ENCODE data around the gene FER1L5.

Gene FER1L5

DNA sequence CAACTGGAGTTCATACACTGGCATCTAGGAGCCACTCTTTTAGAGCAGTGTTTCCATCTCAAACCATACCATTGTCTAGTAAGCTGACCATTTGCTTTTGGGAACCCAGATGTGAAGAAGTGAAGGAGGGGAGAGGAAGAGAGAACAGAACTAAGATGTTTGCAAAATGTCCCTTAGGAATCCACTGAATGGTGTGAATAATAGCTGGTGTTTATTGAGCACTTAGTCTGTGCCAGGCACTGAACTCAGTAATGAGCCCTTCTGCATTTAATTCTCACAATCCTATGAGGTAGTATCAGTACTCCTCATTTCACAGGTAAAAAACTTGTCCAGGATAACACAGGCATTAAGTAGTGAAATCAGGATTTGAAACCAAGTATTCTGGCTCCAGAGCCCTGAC is 73.8 kb downstream of the FER1L5 start:
- Histone ChIP-seq H3K79me2 (ENCODE audit: insufficient read depth, low read length) (no peaks in the 10 kb centered on the region), H3F3A (ENCODE audit: low read depth) (no peaks in the 10 kb centered on the region), H3K4me2 (ENCODE audit: low read depth, low read length, poor library complexity, severe bottlenecking) (no peak overlapping the region), H3K9me3 (ENCODE audit: insufficient read depth, low read depth, low read length) (no peaks in the 10 kb centered on the region), H3K9ac (ENCODE audit: low read depth, low read length, poor library complexity, severe bottlenecking) (no peak overlapping the region), H3K4me3 (ENCODE audit: low read length, poor library complexity, severe bottlenecking) (no peak overlapping the region), H3K27me3 (ENCODE audit: insufficient read depth, low read length, poor library complexity, severe bottlenecking) (no peaks in the 10 kb centered on the region), H3K36me3 (ENCODE audit: insufficient read depth, low read length) (peaks cover 6% of the 10 kb centered on the region; the same call in 1 of the 2 replicates), H3K4me1 (ENCODE audit: insufficient read depth, low read length, poor library complexity, severe bottlenecking) (no peaks in the 10 kb centered on the region), H3K9me2 (replicated peaks; ENCODE audit: low read depth, low read length) (no peaks in the 10 kb centered on the region), H4K20me1 (ENCODE audit: insufficient read depth, low read length, poor library complexity, severe bottlenecking) (no peaks in the 10 kb centered on the region), H2AFZ (ENCODE audit: low read length) (no peak overlapping the region)
- TF ChIP-seq EZH2phosphoT487 (IDR thresholded peaks at IDR 0.05; ENCODE audit: borderline replicate concordance), result no peak
- TF ChIP-seq, protein P1, sequence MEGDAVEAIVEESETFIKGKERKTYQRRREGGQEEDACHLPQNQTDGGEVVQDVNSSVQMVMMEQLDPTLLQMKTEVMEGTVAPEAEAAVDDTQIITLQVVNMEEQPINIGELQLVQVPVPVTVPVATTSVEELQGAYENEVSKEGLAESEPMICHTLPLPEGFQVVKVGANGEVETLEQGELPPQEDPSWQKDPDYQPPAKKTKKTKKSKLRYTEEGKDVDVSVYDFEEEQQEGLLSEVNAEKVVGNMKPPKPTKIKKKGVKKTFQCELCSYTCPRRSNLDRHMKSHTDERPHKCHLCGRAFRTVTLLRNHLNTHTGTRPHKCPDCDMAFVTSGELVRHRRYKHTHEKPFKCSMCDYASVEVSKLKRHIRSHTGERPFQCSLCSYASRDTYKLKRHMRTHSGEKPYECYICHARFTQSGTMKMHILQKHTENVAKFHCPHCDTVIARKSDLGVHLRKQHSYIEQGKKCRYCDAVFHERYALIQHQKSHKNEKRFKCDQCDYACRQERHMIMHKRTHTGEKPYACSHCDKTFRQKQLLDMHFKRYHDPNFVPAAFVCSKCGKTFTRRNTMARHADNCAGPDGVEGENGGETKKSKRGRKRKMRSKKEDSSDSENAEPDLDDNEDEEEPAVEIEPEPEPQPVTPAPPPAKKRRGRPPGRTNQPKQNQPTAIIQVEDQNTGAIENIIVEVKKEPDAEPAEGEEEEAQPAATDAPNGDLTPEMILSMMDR (conservative IDR thresholded peaks at IDR 0.05; ENCODE audit: low read length), result no peak

DNA sequence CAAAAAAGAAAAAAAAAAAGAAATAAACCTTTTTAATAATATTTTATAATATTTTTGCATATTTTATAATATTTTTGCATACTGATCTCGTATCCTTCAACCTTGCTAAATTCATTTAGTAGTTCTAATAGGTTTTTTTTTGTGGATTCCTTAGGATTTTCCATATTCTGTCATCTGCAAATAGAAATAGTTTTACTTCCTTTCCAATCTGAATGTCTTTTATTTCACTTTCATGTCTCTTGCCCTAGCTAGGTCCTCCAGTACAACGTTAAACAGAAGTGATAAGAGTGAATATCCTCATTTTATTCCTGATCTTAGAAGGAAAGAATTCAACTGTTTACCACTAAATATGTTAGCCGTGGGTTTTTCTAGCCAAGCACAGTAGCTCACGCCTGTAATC is 83.6 kb downstream of the FER1L5 start:
- H3K4me2 ChIP-seq (ENCODE audit: low read depth, low read length, poor library complexity, severe bottlenecking), result no peak overlapping the region
- no peak overlapping the region for H3K9ac ChIP-seq (ENCODE audit: low read depth, low read length, poor library complexity, severe bottlenecking)
- H3K9me2 ChIP-seq (replicated peaks; ENCODE audit: low read depth, low read length), result no peaks in the 10 kb centered on the region
- no peaks in the 10 kb centered on the region for H3K79me2 ChIP-seq (ENCODE audit: insufficient read depth, low read length)
- no peak overlapping the region for H3K4me3 ChIP-seq (ENCODE audit: low read length, poor library complexity, severe bottlenecking)
- peaks cover 18% of the 10 kb centered on the region; the same call in 1 of the 2 replicates for H3K36me3 ChIP-seq (ENCODE audit: insufficient read depth, low read length)
- H4K20me1 ChIP-seq (ENCODE audit: insufficient read depth, low read length, poor library complexity, severe bottlenecking), result no peaks in the 10 kb centered on the region
- no peaks in the 10 kb centered on the region for H3F3A ChIP-seq (ENCODE audit: low read depth)
- H3K4me1 ChIP-seq (ENCODE audit: insufficient read depth, low read length, poor library complexity, severe bottlenecking), result no peaks in the 10 kb centered on the region
- TF ChIP-seq, protein P1 (conservative IDR thresholded peaks at IDR 0.05; ENCODE audit: low read length), result no peak
- TF ChIP-seq EZH2phosphoT487 (IDR thresholded peaks at IDR 0.05; ENCODE audit: borderline replicate concordance), result no peak
- no peaks in the 10 kb centered on the region for H3K27me3 ChIP-seq (ENCODE audit: insufficient read depth, low read length, poor library complexity, severe bottlenecking)
- H2AFZ ChIP-seq (ENCODE audit: low read length), result no peak overlapping the region
- no peaks in the 10 kb centered on the region for H3K9me3 ChIP-seq (ENCODE audit: insufficient read depth, low read depth, low read length)

DNA sequence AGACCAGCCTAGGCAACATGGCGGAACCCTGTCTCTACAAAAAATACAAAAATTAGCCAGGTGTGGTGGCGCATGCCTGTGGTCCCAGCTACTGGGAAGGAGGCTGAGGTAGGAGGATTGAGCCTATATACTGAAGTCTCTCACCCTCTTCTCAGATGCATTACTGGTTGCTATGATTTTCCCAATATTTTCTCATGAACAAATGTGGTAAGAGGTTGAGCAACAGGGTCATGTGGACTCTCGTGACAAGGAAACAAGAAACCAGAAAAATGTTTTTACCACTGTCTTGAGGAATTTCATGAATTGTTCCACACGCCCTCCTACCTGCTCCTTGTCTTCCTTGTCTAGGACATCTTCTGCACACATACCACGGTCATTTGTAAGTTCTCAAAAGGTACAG is 84.9 kb downstream of the FER1L5 start:
- no peaks in the 10 kb centered on the region for H3F3A ChIP-seq (ENCODE audit: low read depth)
- H3K36me3 ChIP-seq (ENCODE audit: insufficient read depth, low read length), result peaks cover 18% of the 10 kb centered on the region; the same call in 1 of the 2 replicates

More for the DNA sequence above, 84.9 kb downstream of the FER1L5 start:
- no peaks in the 10 kb centered on the region for H3K4me1 ChIP-seq (ENCODE audit: insufficient read depth, low read length, poor library complexity, severe bottlenecking)
- H2AFZ ChIP-seq (ENCODE audit: low read length), result no peak overlapping the region
- H4K20me1 ChIP-seq (ENCODE audit: insufficient read depth, low read length, poor library complexity, severe bottlenecking), result no peaks in the 10 kb centered on the region
- H3K9ac ChIP-seq (ENCODE audit: low read depth, low read length, poor library complexity, severe bottlenecking), result no peak overlapping the region
- TF ChIP-seq, protein P1 (conservative IDR thresholded peaks at IDR 0.05; ENCODE audit: low read length), result no peak
- TF ChIP-seq EZH2phosphoT487 (IDR thresholded peaks at IDR 0.05; ENCODE audit: borderline replicate concordance), result no peak
- no peaks in the 10 kb centered on the region for H3K9me2 ChIP-seq (replicated peaks; ENCODE audit: low read depth, low read length)
- no peaks in the 10 kb centered on the region for H3K9me3 ChIP-seq (ENCODE audit: insufficient read depth, low read depth, low read length)
- no peak overlapping the region for H3K4me2 ChIP-seq (ENCODE audit: low read depth, low read length, poor library complexity, severe bottlenecking)
- H3K4me3 ChIP-seq (ENCODE audit: low read length, poor library complexity, severe bottlenecking), result no peak overlapping the region
- H3K79me2 ChIP-seq (ENCODE audit: insufficient read depth, low read length), result no peaks in the 10 kb centered on the region
- H3K27me3 ChIP-seq (ENCODE audit: insufficient read depth, low read length, poor library complexity, severe bottlenecking), result no peaks in the 10 kb centered on the region

Measured in Loucy (cell line).